Pancreas (tissue), 10 donors: Measurements from ENCODE around the gene MEX3C. TPM values are rescaled to one million over a fixed set of nuclear protein-coding genes. Genes with fewer than 3 reads are reported as not detected.

ENCODE experiments used
- ATAC-seq, 4 donors: fragments of 200-7000 bp; cut with Tn5 transposase; one replicate each; pipeline versions ENCODE4 v1.8.0 to v1.9.1; 2020; ENCODE audit warnings: mild to moderate bottlenecking in 4 of 4, moderate library complexity in 4 of 4
- DNase-seq, 6 donors: peaks; one replicate each; pipeline ENCODE4 v3.0.0-alpha.2; 2020
- FAIRE-seq: peaks from 2 replicates; lab custom pipeline; 2012; peaks lifted over from hg19 to GRCh38; lab: Jason Lieb, UNC
- H3K27ac ChIP-seq, 4 donors: fragments of 200-600 bp; sonication (generic); 1 replicate in 3 of 4; 2 replicates in 1 of 4; pipeline versions ENCODE4 v1.5.0 to v1.8.0; 2020
- H3K27me3 ChIP-seq, 4 donors: fragments of 200-600 bp; one replicate each; pipeline ENCODE4 v1.8.0; 2021
- H3K36me3 ChIP-seq, 3 donors: fragments of 200-600 bp; sonication (generic) in 1 of 3; one replicate each; pipeline versions ENCODE4 v1.5.0 to v1.8.0; 2020 to 2021
- H3K4me1 ChIP-seq, 3 donors: fragments of 200-600 bp; one replicate each; pipeline ENCODE4 v1.8.0; 2021
- H3K4me3 ChIP-seq, 4 donors: fragments of 200-600 bp; sonication (generic) in 2 of 4; one replicate each; pipeline versions ENCODE4 v1.5.0 to v1.8.0; 2020 to 2021
- H3K9me3 ChIP-seq, 4 donors: fragments of 200-600 bp; one replicate each; pipeline ENCODE4 v1.8.0; 2021
- CTCF ChIP-seq, 4 donors: fragments of 200-600 bp; sonication (generic) in 3 of 4; IDR thresholded peaks; one replicate each; pipeline versions ENCODE4 v1.5.0 to v1.8.0; 2021; ENCODE audit warnings: antibody characterized with exemption in 4 of 4
- WGBS, 2 donors: extraction: QIAGEN DNeasy Blood & Tissue Kit; methylation state at CpG; one replicate each; pipeline ENCODE4 v1.1.7; 2013; 5-methylcytosine and 5-hydroxymethylcytosine counted together
- intact Hi-C, 3 donors: fragments of 100-400 bp; cut with DNase I; formaldehyde crosslinking; loops; one replicate each; pipeline versions ENCODE4 v1.11.1 to v1.14.2; 2022
- polyA plus RNA-seq, 2 donors: library from polyadenylated mRNA; stranded (reverse); fragments of 200-250 nt; gene quantifications; one replicate each; pipeline ENCODE4 v1.2.3, GENCODE V29; 2013
- total RNA-seq, 6 donors: library from RNA; stranded (reverse); fragmentation: NEBNext Ultra II Directional in 4 of 6; extraction: Animal tissue kit (Norgen Biotek cat#: 25700) in 4 of 6; gene quantifications; one replicate each; pipeline versions ENCODE4 v1.2.1 to v1.2.4, GENCODE V29; 2021 to 2023
- donor health status: healthy with polysubstance abuse.
- donor health status: DM: no; HTN: no; CAD: no; lungs with moderate emphysema.
- donor health status: DM: no; HTN: no; CAD: no.
- donor health status: control.
- donor health status: control.
- donor health status: Bipolar disorder and iron deficiency.
- donor health status: DM: yes; HTN: yes; CAD: no.
- donor health status: DM: no; HTN: no; CAD: no.
- donor health status: DM: no; HTN: no; CAD: no.
- donor health status: DM: yes; HTN: yes; CAD: no.

Gene MEX3C
- total and polyA plus RNA-seq, 8 donors = 4.2 to 18.6 (median 9.8) TPM

- H3K27ac ChIP-seq = no peak overlapping the region
- no peaks in the 10 kb centered on the region for H3K4me1 ChIP-seq
- no peaks in the 10 kb centered on the region for H3K9me3 ChIP-seq
- H3K4me3 ChIP-seq = no peak overlapping the region
- no peaks in the 10 kb centered on the region for H3K36me3 ChIP-seq
- intact Hi-C loops = no loop called here
- TF ChIP-seq CTCF (IDR thresholded peaks at IDR 0.05) = no peak
- WGBS, 2 donors = 64 to 69% methylated on average over 8 of the region's 8 CpGs
- FAIRE-seq (no peak), ATAC-seq (no peak), DNase-seq (no peak)
- H3K27me3 ChIP-seq = no peaks in the 10 kb centered on the region
Measured at GRCh38 chr18:51154431-51155063, 42.9 kb downstream of the MEX3C start.

- H3K9me3 ChIP-seq = no peaks in the 10 kb centered on the region
- FAIRE-seq = no peak
- intact Hi-C loops = no loop called here
- no peak for ATAC-seq
- H3K36me3 ChIP-seq = no peaks in the 10 kb centered on the region
- H3K4me1 ChIP-seq = no peaks in the 10 kb centered on the region
- no peak overlapping the region for H3K27ac ChIP-seq
- 77 to 88% methylated on average over 19 of the region's 19 CpGs for WGBS, 2 donors
- no peak overlapping the region for H3K4me3 ChIP-seq
- DNase-seq = no peak
- no peaks in the 10 kb centered on the region for H3K27me3 ChIP-seq
- TF ChIP-seq CTCF (IDR thresholded peaks at IDR 0.05) = no peak
Measured at GRCh38 chr18:51153659-51154371, 43.7 kb downstream of the MEX3C start.

GRCh38 chr18:51151568-51152511 is 45.6 kb downstream of the MEX3C start:
- DNase-seq (no peak), ATAC-seq (no peak), FAIRE-seq (no peak)
- Histone ChIP-seq H3K9me3 (no peaks in the 10 kb centered on the region), H3K27ac (no peak overlapping the region), H3K4me3 (no peak overlapping the region), H3K36me3 (no peaks in the 10 kb centered on the region), H3K27me3 (no peaks in the 10 kb centered on the region), H3K4me1 (no peaks in the 10 kb centered on the region)
- WGBS, 2 donors = 84 to 89% methylated on average over 26 of the region's 26 CpGs
- no peak for TF ChIP-seq CTCF (IDR thresholded peaks at IDR 0.05)
- intact Hi-C loops = no loop called here

GRCh38 chr18:51151185-51151567 is 46.3 kb downstream of the MEX3C start:
- H3K4me3 ChIP-seq = no peak overlapping the region
- H3K36me3 ChIP-seq = no peaks in the 10 kb centered on the region
- H3K27ac ChIP-seq = no peak overlapping the region
- TF ChIP-seq CTCF (IDR thresholded peaks at IDR 0.05) = no peak
- no peak for DNase-seq
- no peaks in the 10 kb centered on the region for H3K27me3 ChIP-seq
- intact Hi-C loops = no loop called here
- no peaks in the 10 kb centered on the region for H3K9me3 ChIP-seq
- no peak for FAIRE-seq
- no peak for ATAC-seq
- H3K4me1 ChIP-seq = no peaks in the 10 kb centered on the region
- WGBS, 2 donors = 89 to 91% methylated on average over 5 of the region's 5 CpGs
